CD4-positive, CD25-positive, alpha-beta regulatory T cell (primary cell): Measurements from ENCODE around the gene CD276. TPM values are rescaled to one million over a fixed set of nuclear protein-coding genes. Genes with fewer than 3 reads are reported as not detected.

ENCODE experiments used
- ATAC-seq, 2 donors: fragments of 150-1000 bp; cut with Tn5 transposase; one replicate each; pipeline ENCODE4 v1.10.0; 2021; ENCODE audit warnings: low read depth in 2 of 2, moderate number of reproducible peaks in 2 of 2, moderate library complexity in 1 of 2
- DNase-seq, 3 donors: peaks; one replicate each; pipeline versions ENCODE4 v3.0.0 to v3.0.0-alpha.2; 2012 to 2022; ENCODE audit warnings: mixed read lengths in 1 of 3
- H3K27ac ChIP-seq: one replicate; pipeline ENCODE4 v1.7.0; 2013; ENCODE audit warnings: mild to moderate bottlenecking, low read length; ENCODE audit not compliant: insufficient read depth, poor library complexity, severe bottlenecking
- H3K27me3 ChIP-seq: one replicate; pipeline ENCODE4 v1.7.0; 2013; ENCODE audit warnings: low read length; ENCODE audit not compliant: control insufficient read depth, insufficient read depth
- H3K36me3 ChIP-seq: one replicate; pipeline ENCODE4 v1.7.0; 2013; ENCODE audit warnings: mild to moderate bottlenecking, low read length, moderate library complexity; ENCODE audit not compliant: control insufficient read depth, insufficient read depth
- H3K4me1 ChIP-seq: 2 replicates; pipeline ENCODE4 v1.7.0; 2013; ENCODE audit warnings: mild to moderate bottlenecking, low read length; ENCODE audit not compliant: insufficient read depth, control insufficient read depth, poor library complexity, severe bottlenecking
- H3K4me3 ChIP-seq: one replicate; pipeline ENCODE4 v1.7.0; 2013; ENCODE audit warnings: low read depth, mild to moderate bottlenecking, low read length, moderate library complexity
- H3K9me3 ChIP-seq, 2 experiments: 1 replicate in 1 of 2; 2 replicates in 1 of 2; pipeline ENCODE4 v1.7.0; 2013; ENCODE audit warnings: low read length in 2 of 2, mild to moderate bottlenecking in 1 of 2, moderate library complexity in 1 of 2; ENCODE audit not compliant: control insufficient read depth in 2 of 2
- H3K27ac Mint-ChIP-seq, 3 donors: one replicate each; pipeline ENCODE4 v1.8.0; 2020 to 2022; ENCODE audit warnings: mild to moderate bottlenecking in 3 of 3, mixed read lengths in 3 of 3, moderate library complexity in 2 of 3
- H3K27me3 Mint-ChIP-seq: one replicate; pipeline ENCODE4 v1.8.0; 2022; ENCODE audit warnings: mild to moderate bottlenecking, mixed read lengths
- H3K36me3 Mint-ChIP-seq: one replicate; pipeline ENCODE4 v1.8.0; 2020; ENCODE audit warnings: mixed read lengths
- H3K4me1 Mint-ChIP-seq, 4 donors: one replicate each; pipeline ENCODE4 v1.8.0; 2020 to 2022; ENCODE audit warnings: mixed read lengths in 4 of 4, mild to moderate bottlenecking in 1 of 4
- H3K4me3 Mint-ChIP-seq, 4 donors: one replicate each; pipeline ENCODE4 v1.8.0; 2020 to 2022; ENCODE audit warnings: mild to moderate bottlenecking in 4 of 4, mixed read lengths in 4 of 4, moderate library complexity in 3 of 4
- H3K9me3 Mint-ChIP-seq, 7 donors: one replicate each; pipeline ENCODE4 v1.8.0; 2020 to 2022; ENCODE audit warnings: mixed read lengths in 7 of 7, mild to moderate bottlenecking in 3 of 7, moderate library complexity in 2 of 7
- polyA plus RNA-seq, 4 donors: library from polyadenylated mRNA; unstranded; fragments of 300-500 nt; fragmentation: Illumina TruSeq; gene quantifications; one replicate each; pipeline ENCODE4 v1.2.3, GENCODE V29; 2021
- total RNA-seq: library from RNA; stranded (reverse); gene quantifications from one replicate; pipeline ENCODE4 v1.2.3, GENCODE V29; 2022

Gene CD276
- total and polyA plus RNA-seq, 5 donors from 2014 or later: not detected

GRCh38 chr15:73763931-73764330 is 79.7 kb downstream of the CD276 start:
- ATAC-seq (no peak), DNase-seq (no peak)
- Mint-ChIP-seq H3K27me3 (peaks cover 10% of the 10 kb centered on the region), H3K9me3 (peaks cover 0 to 2% (median 0%) of the 10 kb centered on the region in 7 donors), H3K4me3 (no peak overlapping the region), H3K27ac (no peak overlapping the region), H3K4me1 (no peaks in the 10 kb centered on the region), H3K36me3 (no peaks in the 10 kb centered on the region)
- H3K9me3 ChIP-seq: no peaks in the 10 kb centered on the region
- H3K27me3 ChIP-seq: peaks cover 10% of the 10 kb centered on the region
- no peaks in the 10 kb centered on the region for H3K36me3 ChIP-seq
- no peak overlapping the region for H3K27ac ChIP-seq
- H3K4me3 ChIP-seq: no peak overlapping the region
- H3K4me1 ChIP-seq: no peaks in the 10 kb centered on the region

Other genes with a start within 250 kb of the CD276 start
- gene REC114, start 241.2 kb upstream of the CD276 start, total RNA-seq: not detected
- gene REC114, start 241.2 kb upstream of the CD276 start, polyA plus RNA-seq: not detected
- gene NPTN, start 51.0 kb upstream of the CD276 start, total RNA-seq: 45.3 TPM
- 10 to 100 TPM; 35.4 to 37.6 (median 37.2) TPM for gene NPTN, start 51.0 kb upstream of the CD276 start, polyA plus RNA-seq
- gene INSYN1, start 69.0 kb downstream of the CD276 start, total RNA-seq: not detected
- gene INSYN1, start 69.0 kb downstream of the CD276 start, polyA plus RNA-seq: not detected
- not detected for gene TBC1D21, start 189.2 kb downstream of the CD276 start, total RNA-seq
- not detected for gene TBC1D21, start 189.2 kb downstream of the CD276 start, polyA plus RNA-seq
- 7.3 TPM for gene LOXL1, start 242.1 kb downstream of the CD276 start, total RNA-seq
- gene LOXL1, start 242.1 kb downstream of the CD276 start, polyA plus RNA-seq: 10 to 100 TPM in 2 of 4 donors, 1 to 10 TPM in 2; 6.8 to 24.2 (median 10.0) TPM